HG02840 (cell line): ENCODE measurements around the gene NUDT4B.
A peak's percentile ranks its signal among the peaks of the same experiment; 100 is the strongest.
"Not testable (repeated sequence)": the region's sequence is repeated elsewhere in the genome, so short reads cannot be mapped to it uniquely, and the experiment has no call there.

Experiments
- ATAC-seq: cut with Tn5 transposase; IDR thresholded peaks from one replicate; pipeline ENCODE4 v1.9.1; 2021; ENCODE audit warnings: mild to moderate bottlenecking, moderate library complexity, moderate number of reproducible peaks; ENCODE audit not compliant: unreplicated experiment, low FRiP score

The NUDT4B gene

GRCh38 chr1:148735538-148735937, 13.0 kb upstream of the NUDT4B start:
- ATAC-seq, result not testable (repeated sequence)

GRCh38 chr1:148738667-148739066, 9.9 kb upstream of the NUDT4B start:
- not testable (repeated sequence) for ATAC-seq

DNA sequence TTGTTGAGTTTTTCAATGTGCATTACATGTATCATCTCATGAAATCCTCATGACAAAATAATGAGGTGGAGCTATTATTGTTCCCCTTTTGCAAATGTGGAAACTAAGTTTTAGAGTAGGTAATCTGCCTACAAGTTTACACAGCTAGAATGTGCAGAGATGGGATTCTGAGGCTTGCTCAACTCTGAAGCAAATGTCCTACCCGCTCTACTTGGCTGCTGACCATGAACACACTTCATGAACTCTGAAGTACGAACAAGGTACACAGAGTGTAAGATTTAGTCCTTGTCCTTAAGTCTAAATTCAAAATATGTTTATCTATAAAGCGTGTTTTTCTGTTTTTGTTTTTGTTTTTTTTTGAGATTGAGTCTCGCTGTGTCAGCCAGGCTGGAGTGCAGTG, 5.4 kb upstream of the NUDT4B start:
- ATAC-seq, result not testable (repeated sequence)

GRCh38 chr1:148743726-148744720, 4.6 kb upstream of the NUDT4B start:
- not testable (repeated sequence) for ATAC-seq

GRCh38 chr1:148749335-148749681, 734 bp downstream of the NUDT4B start:
- peak; percentile 70 for ATAC-seq

DNA sequence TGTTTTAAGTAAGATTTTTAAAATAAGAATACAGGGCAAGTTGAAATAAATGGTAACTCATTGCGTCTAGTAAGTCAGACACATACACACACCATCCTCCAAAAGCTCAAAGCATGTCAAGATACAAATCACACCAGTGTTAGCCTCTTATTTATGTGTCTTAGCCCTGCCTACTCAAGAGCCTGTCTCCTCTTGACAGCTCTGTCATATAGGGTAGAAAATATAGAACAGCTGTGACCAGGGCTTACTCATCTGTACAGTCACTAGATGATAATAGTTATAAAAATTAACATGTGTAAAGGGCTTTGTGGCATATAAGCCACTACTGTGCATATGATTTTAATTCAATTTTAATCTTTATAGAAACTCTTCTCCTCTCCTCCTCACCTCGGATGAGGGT, 7.7 kb downstream of the NUDT4B start:
- ATAC-seq, result not testable (repeated sequence)

- not testable (repeated sequence) for ATAC-seq
Measured at GRCh38 chr1:148757446-148757845, 8.9 kb downstream of the NUDT4B start.

DNA sequence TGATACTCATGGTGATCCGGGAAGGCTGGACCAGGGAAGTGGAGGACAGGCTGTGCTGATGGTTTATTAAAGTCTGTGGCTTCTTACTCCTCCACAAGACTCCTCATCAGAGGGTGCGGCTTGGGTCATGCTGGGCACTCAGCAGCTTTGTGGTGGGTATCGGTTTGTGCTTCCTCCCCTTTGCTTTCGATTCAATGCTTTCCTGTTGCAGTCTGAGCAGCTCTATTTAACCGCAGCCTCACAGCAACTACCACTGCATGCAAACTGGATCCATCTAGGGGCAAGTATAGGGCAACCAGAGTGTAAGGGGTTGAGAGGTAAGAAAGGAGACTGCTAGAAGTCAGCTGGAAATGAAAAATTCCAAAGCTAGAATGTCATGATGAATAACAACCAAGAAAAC, 9.8 kb downstream of the NUDT4B start:
- ATAC-seq, result peak; percentile 94

- not testable (repeated sequence) for ATAC-seq
Measured at GRCh38 chr1:148758925-148759324, 10.4 kb downstream of the NUDT4B start.

GRCh38 chr1:148759749-148760148, 11.2 kb downstream of the NUDT4B start:
- ATAC-seq, result not testable (repeated sequence)

DNA sequence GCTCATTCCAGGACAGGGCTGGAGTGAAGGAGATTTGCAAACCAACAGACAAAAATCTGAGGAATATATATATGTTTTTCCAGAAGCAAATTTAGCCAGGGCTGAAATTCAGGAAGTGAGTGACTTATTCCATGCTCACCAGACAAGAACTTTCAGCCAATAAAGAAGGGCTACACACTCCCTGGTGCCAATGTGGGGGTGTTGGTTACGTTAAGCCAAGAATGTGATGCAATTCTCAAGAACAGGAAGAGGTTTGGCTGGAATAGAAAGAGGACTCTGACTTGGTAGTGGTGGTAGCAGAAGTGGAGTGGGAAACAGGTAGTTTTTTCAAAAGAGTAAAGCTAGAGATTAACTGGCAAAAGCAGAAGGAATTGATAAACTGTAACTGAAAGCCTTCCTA, 11.6 kb downstream of the NUDT4B start:
- ATAC-seq, result not testable (repeated sequence)

DNA sequence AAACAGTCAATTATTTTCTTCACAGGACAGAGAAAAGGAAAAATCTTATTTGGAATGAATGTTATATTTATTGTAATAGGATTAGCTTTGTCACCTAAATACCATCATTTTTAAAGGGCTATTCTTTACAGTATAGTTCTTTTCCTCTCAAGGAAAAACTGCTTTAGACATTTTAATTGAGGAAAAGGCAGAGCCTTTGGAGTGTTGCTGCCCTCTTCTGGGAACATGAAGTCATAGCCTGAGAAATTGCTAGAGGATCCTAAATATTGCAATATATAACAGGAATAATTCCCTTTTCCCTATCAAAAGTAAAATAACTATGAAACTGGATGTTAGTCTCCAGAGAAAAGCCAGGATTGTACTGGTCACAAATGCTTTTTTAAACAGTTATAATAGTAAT, 12.8 kb downstream of the NUDT4B start:
- not testable (repeated sequence) for ATAC-seq

DNA sequence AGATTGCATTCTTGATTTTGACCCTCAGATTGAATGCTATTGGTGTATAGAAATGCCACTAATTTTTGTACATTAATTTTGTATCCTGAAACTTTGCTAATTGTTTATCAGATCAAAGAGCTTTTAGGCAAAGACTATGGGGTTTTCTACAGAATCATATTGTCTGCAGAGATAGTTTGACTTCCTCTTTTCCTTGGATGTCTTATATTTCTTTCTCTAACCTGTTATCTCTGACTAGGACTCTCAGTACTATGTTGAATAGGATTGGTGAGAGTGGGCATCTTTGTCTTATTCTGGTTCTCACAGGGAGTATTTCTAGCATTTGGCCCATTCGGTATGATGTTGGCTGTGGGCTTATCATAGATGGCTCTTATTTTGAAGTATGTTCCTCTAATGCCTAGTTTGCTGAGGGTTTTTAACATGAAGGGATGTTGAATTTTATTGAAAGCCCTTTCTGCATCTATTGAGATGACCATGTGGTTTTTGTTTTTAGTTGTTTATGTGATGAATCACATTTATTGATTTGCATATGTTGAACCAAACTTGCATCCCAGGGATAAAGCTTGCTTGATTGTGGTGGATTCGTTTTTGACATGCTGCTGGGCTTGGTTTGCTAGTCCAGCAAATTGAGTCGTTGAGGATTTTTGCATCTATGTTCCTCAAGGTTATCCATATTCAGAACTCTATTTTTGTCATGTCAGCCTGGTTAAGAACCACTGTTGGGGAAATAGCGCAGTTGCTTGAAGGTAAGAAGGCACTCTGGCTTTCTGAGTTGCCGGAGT, 16.9 kb downstream of the NUDT4B start:
- not testable (repeated sequence) for ATAC-seq

DNA sequence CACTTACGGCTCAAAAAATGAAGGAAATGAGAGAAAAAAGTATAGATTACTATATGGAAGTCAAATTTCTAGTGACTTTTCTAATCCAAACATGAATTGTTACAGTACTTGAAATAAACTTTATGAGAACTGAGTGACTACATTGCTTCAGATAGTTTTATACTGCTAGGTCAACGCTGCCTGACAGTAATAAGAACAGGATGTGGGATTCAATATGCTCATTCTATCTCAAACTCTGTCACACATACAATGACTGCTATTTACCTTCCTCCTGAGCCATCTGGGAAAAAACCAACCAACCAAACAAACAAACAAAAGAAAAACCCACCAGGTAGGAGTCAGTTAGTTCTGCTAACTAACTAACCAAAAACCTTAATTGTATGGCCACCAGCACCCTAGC, 20.0 kb downstream of the NUDT4B start:
- ATAC-seq, result not testable (repeated sequence)

GRCh38 chr1:148769495-148769894, 20.9 kb downstream of the NUDT4B start:
- not testable (repeated sequence) for ATAC-seq

DNA sequence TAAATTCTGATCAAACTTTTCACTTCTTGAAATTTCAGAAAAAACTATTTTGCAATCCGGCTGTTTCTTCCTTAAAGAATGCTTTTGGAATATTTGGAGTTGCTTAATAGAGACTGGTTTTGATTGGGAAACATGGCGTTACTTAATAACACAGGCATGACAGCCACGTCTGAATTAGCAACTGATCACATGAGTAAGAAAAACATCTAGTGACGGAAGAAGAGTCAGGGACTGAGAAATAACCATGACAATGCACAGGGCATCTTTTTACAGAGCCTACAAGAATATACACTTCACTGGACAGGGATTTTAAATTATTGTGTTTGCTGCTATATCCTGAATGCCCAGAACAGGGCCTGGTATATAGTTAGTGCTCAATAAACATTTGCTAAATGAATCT, 25.1 kb downstream of the NUDT4B start:
- ATAC-seq, result not testable (repeated sequence)

- not testable (repeated sequence) for ATAC-seq
Measured at GRCh38 chr1:148774102-148774501, 25.5 kb downstream of the NUDT4B start.

GRCh38 chr1:148775263-148775662, 26.7 kb downstream of the NUDT4B start:
- not testable (repeated sequence) for ATAC-seq

- ATAC-seq, result not testable (repeated sequence)
Measured at GRCh38 chr1:148777649-148778048, 29.1 kb downstream of the NUDT4B start.

- not testable (repeated sequence) for ATAC-seq
Measured at GRCh38 chr1:148780404-148780803, 31.8 kb downstream of the NUDT4B start.

- ATAC-seq, result not testable (repeated sequence)
Measured at GRCh38 chr1:148791543-148792099, 43.0 kb downstream of the NUDT4B start.
